ENCODE results near the gene DENND1A.

The DENND1A gene

DNA sequence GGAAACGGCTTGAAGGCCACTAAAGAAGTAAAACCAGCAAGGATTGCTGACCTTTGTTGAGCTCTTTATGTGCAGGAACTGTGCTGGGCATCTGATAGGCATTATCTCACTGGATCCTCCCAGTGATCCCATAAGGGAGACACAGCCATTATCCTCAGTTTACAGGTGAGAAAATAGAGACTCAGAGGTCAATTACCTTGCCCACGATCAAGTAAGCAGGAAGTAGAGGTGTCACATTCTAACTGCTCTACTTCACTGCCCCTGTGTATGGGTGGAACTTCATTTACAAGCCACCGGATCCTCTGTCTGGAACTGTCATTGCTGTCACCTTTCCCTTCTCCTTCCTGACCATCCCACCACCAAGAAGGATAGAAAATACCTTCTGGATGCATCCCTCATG lies 325.1 kb downstream of the DENND1A start:
- no peak for DNase-seq

DNA sequence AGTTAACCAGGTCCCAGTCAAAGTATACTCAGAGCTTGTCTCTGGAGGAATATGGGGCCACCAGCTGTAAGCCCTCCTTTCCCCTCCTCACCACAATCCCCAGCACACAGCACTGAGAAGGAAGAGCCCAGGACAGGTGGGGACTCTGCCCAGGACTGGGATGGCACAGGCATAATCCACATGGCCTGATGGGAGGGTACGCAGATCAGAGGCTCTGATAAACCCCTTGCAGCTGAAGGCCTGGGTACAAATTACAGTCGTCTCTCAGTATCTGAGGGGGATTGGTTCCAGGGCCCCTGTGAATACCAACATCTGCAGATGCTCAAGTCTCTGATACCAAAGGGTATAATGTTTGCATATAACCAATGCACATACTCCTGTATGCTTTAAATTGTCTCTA lies 328.1 kb downstream of the DENND1A start:
- DNase-seq = no peak

DNA sequence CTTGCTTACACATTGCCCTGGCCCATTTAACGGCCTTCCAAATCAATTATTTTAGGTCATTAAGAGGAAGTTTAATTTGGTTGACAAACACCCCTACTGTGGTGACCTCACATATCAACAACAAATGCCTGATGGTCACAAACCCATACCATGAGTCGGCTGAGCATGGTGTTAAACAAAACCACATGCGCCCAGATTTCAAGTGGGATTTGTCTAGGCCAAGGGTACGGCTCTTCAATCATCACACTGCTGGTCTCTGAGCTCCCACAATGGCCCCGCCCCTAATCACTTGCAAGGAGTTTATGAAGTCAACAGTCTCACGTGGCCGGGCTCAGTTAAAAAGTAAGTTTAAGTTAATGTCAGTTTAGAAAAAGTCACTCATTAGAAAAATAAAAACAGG lies 330.1 kb downstream of the DENND1A start:
- no peak for DNase-seq

DNA sequence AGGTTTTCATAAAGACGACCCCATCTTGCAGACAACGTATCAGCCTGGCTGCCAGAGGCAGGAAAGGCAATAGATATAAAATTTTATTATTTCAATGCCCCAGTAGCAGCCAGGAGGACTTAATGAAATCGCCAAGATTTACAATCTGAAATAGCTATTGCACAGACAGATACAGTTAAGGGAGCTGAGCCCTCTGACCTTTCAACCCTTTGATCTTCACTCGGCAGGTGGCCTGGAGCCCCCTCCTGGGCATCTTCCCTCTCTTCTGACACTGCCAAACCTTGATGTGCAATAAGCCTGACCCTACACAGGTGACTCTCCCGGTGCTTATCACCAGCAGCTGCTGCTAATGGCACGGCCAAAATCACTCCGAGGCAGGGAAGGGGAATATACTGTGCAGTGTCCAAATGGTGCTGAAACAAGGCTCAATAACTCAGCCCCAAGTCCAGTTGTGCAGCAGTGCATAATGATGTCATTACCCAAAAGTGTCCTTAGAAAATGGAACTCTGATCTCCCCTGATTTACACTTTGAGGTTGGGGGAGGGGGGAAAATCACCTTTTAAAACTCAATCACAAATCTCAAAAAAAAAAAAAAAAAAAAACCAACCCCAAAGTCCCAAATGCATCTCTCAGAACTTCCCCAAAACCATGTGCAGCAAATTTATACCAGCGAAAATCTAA lies 331.9 kb downstream of the DENND1A start:
- DNase-seq = no peak

DNA sequence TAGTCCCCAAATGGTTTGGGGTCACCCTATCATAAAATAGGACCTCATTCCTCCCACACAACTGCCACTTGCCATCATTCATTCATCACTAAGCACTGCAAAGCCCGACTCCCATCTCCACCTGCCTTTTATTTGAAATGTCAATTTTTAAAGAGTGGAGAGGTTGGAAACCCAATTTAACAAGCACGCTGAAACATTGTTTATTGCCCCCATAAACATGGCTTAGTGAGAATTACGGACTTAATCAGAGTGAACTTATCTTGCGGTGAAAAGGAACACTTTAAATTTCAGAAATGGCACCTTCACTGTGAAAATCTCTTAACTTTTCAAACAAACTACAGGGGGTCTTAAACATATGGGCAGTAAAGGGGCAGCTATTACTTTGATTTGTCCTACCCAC lies 332.9 kb downstream of the DENND1A start:
- no peak for DNase-seq

DNA sequence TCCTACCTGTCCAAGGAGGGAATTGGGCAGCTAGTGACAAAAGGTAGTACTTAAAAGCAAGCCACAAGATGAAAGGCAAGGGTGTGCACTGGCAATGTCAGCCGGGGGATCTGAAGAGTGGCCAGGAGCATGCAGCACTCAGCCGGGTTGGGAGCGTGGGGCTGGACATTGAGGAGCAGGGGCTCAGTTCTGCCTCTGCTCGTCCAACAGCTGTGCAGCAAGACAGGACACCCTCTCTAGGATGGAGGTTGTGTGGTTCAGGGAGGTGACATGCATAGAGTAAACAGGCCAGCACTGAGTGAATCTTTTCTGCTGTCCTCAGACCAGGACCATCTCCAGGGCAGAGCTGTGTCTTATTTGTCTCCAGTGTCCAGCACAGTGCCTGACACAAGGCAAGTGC lies 338.6 kb downstream of the DENND1A start:
- no peak for DNase-seq

DNA sequence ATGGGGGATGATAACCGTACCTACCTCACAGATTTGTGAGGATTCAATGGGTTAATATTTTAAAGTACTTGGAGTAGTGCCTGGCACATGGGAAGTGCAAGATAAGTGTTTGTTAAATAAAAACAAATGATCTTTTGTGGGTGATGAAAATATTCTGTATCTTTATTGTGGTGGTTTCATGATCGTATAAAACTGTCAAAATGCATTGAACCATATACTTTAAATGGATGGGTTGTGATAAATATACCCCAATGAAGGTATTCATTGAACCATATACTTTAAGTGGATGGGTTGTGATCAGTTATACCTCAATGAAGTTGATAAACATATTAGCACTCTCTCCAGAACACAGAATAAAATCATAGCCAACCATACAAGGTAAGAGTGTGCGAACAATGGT lies 339.4 kb downstream of the DENND1A start:
- no peak for DNase-seq

DNA sequence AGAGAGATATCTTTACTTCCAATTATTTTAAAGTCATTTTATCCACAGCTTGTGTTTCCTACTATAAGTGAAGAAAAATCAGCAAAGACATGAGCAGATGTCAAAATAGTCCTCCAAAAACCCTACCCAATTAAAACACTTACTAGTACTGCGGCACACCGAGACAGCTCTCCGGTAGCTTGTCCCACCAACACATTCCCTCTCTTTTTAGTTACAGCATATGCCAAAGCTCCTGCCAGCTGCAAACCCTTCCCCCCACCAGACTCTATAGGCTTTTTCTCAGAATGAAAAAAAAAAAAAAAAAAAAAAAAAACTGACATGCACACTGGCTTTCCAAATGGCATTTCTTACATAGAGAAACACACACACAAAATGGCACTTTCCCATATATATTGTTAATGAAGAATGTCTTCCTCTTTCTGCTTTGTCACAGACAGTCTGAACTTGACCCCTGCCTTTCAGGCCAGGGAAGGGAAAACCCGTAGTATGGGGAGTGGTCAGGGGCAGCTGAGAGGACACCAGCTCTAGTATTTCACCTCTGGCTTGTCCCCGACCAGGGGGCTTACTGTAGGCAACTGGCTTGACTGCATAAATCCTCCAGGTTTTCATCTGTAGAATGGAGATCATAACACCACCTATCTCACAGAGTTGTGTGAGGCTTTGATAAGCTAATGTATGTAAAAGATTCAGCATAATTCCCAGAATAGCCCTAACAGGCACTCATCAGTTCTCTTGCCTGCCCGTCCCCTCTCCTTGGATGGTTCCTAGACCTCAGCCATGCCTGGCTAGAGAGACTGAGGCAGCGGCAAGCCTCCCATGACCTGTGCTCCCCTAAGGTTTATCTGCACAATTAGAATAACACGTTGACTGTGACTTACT lies 340.3 kb downstream of the DENND1A start:
- no peak for DNase-seq

DNA sequence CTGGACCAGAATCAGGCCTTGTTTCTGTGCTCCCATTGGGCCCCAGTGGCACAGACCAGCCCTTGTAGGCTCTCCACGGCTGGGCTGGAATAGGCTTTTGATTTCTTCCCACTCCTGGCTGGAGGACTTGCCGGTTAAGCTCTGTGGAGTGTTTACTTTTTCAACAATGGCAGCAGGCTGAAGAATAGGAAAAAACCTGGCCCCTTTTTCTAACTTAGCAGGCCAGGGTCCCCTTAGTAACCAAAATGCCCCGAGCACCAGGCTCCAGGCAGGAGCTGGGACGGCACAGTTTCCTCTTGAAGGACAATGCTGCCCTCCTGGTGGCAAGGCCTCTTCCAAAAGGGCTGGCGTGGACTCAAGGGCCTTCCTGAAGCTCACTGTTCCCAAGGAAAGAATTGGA lies 343.7 kb downstream of the DENND1A start:
- DNase-seq = no peak

DNA sequence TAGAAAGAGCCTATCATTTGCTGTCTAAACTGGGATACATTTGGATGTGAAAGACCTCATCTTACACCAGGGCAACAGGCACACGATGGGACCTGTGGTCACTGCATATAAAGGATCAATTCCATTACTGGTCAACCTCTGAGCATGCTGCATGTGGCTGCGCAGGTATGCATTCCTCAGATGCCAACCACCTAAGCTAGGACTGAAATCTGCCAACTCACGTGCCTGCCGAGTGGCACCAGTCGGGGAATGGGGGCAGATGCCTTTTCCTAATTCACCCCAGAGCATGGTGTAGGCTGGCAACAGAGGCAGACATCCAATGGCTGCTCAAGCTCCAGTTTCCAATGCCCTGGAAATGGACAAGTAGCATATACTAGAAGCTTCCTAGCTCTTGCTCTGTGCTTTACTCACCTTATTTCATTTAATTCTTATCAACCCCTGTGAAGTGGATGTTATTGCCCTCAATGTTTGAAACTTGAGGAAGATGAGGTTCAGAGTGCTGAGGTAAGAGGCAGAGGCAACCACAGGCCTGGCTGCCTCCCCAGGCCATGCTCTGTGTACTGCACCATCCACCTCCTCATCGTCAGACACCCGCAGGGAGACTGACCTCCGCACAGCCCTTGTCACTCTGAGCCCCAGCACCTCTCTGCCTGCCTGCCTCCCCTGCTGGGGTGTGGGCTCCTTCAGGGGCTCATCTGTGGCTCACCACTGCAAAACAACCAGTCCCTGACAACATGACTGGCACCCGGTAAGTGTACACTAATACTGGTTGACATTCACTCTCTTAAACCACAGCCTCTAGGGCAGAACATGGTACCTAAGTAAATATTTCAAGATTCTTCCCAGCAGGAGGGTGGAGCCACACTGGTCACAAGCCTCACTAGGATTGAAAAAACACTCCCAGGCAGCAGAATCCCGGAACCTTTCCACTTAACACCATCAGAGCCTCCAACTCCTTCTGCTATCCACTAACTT lies 345.4 kb downstream of the DENND1A start:
- no peak for DNase-seq

DNA sequence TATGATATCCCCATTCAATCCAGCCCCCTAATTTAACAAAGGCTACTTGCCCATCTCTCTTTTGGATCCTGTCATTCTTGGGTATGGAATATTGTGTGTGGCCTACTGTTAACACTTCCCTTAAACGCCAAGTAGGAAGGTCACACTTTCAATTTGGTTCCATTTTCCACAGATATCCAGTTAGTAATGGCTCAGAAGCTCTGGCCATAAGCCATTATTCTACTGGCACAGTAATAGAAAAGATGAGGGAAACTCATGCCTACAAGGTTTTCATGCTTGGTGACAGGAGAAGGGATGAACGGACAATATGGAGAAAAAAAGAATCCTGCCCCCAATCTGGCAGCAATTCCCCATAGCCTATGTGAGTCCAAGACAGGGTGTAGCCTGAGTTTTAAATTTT lies 346.3 kb downstream of the DENND1A start:
- DNase-seq = no peak

DNA sequence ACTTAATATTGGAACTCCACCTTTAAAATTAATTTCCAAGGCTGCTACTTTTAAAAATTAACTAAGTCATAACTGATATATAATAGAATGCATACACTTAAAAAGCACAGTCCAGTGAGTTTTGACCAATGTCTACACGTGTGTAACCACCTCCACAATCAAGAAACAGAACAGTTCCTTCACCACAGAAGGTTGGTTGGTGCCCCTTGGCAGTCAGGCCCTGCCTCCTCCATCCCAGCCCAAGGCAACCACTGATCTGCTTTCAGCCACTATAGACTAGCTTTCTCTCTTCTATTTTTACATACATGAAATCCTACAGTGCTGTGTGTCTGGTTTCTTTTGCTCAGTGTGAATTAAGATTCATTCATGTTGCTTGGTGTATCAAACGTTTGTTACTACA lies 358.7 kb downstream of the DENND1A start:
- no peak for DNase-seq

DNA sequence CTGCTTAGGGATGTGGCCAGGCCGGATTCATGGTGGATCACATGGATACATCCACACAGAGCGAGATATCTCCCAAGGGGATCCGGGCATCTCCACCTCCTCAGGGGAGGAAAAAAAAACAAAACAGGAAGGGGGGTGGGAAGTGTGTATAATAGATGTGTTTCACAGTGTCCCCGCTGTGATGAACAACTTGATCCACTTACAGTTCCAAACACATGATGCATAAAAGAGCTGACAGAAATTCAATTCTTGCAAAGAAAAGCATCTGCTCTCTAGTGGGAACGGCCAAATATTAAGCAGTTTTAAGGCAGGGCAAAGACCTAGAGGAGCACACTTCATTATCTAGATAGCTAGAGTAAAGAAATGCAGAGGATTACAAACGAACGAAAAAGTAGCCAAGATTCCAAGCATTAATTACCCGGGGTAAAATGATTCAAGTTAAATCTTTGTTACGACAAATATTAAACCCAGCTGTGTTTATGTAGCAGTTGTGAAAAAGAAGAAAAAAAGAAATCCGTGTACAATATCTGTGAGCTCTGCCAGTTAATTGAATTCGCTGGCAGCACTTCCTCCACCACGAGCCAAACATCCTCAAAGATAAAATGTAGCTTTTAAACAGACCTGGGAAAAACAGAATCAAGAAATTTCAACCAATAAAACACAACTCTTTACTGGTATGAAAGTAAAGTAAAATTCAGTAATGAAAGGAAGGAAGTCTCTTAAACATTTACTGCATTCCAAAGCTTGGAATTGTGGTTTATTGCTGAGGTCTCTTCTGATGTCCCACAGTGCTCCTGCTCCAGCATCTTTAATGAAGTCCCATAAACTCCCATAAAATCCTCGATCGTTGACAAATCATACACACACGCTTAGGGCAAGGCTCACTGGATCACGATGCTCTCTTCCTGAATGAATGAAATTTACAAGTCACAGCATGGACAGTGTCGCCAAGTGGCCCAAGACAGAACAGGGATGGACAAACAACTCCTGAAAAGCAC lies 360.9 kb downstream of the DENND1A start:
- DNase-seq = no peak

DNA sequence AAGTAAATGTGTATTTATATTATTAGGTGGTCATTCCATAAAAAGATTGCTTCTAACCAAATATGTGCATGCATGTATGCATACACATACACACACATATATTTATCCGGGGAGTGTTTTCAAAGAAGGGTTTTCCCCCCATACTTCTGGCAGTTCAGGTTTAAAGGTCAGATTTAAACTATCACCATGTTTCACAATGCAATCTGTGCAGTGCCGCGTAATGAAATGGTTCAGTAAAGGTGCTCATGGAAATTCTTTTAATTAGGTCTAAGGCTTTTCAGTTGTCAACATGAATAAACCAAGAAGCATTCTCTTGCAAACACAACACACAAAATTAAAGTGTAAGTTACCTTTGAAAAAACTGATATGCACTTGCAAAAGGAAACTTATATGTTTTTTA lies 362.9 kb downstream of the DENND1A start:
- no peak for DNase-seq

DNA sequence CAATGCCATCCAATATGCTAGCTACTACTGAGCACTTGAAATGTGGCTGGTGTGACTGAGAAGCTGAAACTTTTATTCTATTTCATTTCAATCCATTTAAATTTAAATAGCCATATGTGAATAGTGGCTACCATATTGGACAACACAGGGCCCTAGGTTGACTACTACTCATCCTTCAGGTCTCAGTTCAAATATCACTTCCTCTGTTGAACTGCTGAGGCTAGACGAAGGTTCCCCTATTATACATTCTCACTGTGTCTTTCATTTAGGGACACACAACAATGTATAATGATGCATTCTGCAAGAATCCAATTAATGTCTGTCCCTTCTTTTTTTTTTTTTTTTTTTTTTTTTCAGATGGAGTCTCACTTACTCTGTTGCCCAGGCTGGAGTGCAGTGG lies 365.3 kb downstream of the DENND1A start:
- no peak for DNase-seq

DNA sequence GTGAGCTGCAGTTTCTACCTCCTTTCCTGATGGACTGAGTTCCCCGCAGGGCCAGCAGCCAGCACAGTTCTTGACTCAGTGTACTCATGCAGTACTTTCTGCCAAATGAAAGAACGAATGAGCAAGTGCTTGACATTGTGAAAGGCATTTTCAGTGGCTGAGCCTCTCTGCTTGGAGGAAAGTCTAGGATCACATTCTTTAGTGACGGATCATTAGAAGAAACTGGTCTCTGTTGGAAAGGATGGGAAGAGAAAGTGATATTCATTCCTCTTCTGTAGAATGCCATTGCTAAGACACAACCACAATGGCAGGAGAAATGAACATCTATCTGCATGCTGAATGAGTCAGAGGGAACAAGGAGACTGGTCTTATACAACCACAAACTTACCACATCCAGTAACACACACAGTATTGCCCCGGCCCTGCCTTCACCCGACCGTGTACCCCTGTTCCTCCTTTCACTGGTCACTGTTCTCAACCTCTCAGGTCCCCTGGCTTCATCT lies 367.0 kb downstream of the DENND1A start:
- DNase-seq = no peak

DNA sequence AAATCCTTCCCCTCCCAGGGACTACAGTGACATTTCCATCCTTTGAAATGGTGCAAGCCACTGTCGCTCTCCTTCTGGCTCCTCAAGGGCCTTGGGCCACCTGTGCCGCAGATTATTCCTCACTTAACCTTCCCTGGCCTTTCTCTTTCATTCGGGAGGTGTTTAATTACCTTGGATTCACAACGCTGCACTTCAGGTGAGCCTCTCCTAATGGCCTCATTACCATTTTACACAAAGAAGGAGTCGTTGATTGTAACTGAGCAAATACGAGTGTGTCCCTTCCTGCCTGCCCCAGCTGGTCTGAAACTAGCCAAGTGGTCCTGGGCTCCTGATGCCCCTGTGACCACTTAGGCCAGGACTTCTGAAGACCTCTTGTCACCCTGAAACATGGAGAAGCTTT lies 368.9 kb downstream of the DENND1A start:
- DNase-seq = peak; percentile 36

DNA sequence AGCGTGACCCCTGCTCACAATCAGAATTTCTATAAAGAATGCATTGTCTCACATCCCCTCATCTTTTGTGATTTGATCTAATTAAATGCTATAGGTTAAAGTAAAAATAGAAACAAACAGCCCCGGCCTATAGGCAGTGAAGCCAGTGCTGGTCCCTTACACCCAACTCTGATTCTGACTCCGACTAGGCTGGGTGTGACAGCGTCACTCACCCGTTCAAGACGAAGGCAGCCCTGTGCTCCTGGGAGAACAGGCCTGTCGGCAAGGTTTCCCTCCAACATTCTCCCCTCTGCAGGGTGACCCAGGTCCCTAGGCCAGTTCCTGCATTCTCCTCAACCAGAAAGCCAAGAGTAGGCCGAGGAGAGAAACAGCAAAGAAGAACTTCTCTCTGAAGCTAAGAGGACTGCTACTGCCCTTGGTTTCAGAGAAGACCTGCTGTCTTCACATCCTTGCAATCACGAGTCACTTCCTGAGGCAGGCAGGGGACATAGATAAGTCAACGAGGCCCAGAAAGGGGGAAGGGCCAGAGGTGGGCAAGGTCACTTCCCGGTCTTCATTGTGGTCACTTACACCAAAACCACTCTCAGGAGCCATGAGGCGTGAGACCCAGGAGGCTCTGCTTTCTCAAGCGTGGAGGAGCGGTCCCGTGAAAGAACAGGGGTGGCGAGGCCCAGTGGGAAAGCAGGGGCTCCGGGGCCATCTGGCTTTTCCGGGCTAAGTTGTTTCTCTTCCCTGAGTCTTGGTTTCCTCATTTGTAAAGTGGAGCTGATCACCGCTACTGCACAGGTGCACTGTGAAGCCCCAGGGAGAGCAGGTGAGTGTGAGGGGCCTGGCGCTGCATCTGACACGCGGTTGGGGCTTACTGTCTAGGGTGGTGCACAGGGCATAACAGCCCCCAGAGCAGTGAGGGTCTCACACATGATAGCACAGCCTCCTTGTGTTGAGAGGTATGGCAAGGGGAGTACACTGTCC lies 373.2 kb downstream of the DENND1A start:
- DNase-seq = no peak

DNA sequence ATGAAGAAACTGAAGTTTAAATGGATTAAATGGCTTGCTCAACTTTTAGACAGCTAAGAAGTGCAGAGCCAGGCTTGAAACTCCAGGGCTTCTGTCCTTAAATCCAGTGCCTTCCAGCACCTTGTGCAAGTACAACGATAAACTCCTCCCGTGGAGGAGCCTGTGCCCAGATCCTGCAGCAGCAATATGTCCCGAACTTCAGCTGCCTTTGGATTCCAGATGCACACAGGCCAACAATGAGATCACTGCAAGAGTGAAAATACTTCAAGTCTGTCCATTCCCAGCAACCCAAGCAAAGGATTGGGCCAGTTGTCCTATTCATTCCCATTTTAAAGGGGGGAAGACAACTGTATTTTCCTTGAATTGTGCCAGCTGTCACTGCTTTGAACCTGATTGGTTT lies 374.3 kb downstream of the DENND1A start:
- DNase-seq = no peak

DNA sequence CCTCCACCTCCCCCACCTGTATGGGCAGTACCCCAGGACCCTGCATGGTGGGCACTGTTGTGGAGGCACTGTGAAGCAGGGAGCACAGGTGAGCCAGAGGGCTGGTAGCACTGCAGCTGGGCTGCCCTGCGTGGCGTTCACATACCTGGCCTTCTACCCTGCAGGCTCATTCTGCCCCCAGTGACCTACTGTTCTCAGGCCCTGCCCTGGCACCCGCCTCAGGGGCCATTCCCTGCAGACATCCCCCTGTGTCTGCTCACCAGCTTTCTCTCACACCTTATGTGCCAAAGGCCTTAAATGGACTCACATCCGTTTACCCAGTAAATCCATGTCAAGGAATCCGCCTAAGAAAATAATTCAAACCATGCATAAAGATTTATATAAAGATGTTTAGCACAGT lies 377.4 kb downstream of the DENND1A start:
- no peak for DNase-seq

DNA sequence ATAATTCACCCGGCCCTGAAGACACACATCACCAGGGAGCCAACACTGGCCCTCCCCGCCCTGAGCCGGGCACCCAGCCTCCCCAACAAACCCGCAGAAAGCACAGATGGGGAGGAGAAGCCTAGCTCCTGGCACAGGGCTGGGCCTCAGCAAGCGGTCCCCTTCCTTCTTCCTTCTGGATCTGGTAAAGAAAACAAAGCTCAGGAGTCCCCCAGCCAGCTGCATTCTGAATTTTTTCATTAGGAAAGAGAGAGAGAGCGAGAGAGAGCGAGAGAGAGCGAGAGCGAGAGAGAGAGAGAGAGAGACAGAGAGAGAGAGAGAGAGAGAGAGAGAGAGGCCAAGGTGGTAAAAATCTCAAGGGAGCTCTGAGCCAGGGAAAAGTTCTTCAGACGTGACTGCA lies 378.2 kb downstream of the DENND1A start:
- no peak for DNase-seq
